Coronary artery (tissue), 2 donors: ENCODE data around the gene IFT122.

Source experiments
- DNase-seq: peaks from one replicate; pipeline ENCODE4 v3.0.0-alpha.2; 2017; ENCODE audit warnings: low spot score
- H3K27ac ChIP-seq, 2 donors: fragments of 200-600 bp; sonication (generic); one replicate each; pipeline ENCODE4 v1.5.1; 2016 to 2019
- H3K4me3 ChIP-seq: fragments of 200-600 bp; sonication (generic); 2 replicates; pipeline ENCODE4 v1.5.1; 2016; ENCODE audit warnings: mild to moderate bottlenecking, moderate library complexity
- CTCF ChIP-seq: fragments of 200-600 bp; sonication (generic); IDR thresholded peaks from one replicate; pipeline ENCODE4 v1.5.1; 2019; ENCODE audit warnings: antibody characterized with exemption

IFT122 gene

GRCh38 chr3:129500334-129500658 is 60.3 kb downstream of the IFT122 start:
- TF ChIP-seq CTCF: no peak
- no peak for DNase-seq
- Histone ChIP-seq H3K27ac (peak overlapping the region in 1 of 2 donors; percentile 28), H3K4me3 (no peak overlapping the region)

GRCh38 chr3:129501630-129502029 is 61.6 kb downstream of the IFT122 start:
- H3K4me3 ChIP-seq: no peak overlapping the region
- no peak for DNase-seq
- no peak for TF ChIP-seq CTCF
- no peak overlapping the region for H3K27ac ChIP-seq

- Histone ChIP-seq H3K4me3 (no peak overlapping the region), H3K27ac (no peak overlapping the region)
- no peak for DNase-seq
- TF ChIP-seq CTCF: no peak
Measured at GRCh38 chr3:129502641-129503408, 62.8 kb downstream of the IFT122 start.

- TF ChIP-seq CTCF: no peak
- Histone ChIP-seq H3K27ac (no peak overlapping the region), H3K4me3 (no peak overlapping the region)
- DNase-seq: no peak
Measured at GRCh38 chr3:129503471-129504291, 63.7 kb downstream of the IFT122 start.

DNA sequence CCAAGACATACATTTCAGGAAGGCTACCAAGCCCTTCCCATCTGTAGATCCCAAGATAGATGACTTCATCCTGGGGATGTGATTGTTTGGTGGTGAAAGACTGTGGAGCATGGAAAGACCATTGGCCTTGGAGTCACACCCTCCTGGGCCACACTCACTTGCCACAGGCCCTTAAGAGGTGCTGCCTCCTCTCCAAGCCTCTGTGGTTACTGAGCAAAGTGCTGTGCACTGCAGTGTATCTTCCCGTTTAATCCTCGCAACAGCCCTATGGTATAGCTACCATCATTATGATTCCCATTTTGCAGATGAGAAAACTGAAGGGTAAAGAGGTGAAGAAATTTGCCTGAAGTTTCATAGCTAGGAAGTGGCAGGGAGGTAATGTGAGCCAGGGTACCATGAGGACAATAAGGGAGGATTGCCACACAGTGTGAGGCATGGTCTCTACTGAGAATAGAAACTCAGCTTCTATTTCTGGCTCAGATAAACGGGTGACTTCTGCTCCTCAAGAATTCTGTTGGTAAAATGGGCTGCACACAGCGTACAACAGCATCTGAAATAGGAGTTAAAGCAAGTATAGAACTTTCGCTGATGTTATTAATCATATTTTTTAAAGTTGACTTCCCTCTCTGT is 64.6 kb downstream of the IFT122 start:
- H3K27ac ChIP-seq: peak overlapping the region in 1 of 2 donors; percentile 59
- TF ChIP-seq CTCF: no peak
- DNase-seq: no peak

GRCh38 chr3:129505341-129505740 is 65.3 kb downstream of the IFT122 start:
- no peak for DNase-seq
- TF ChIP-seq CTCF: no peak
- H3K4me3 ChIP-seq: no peak overlapping the region
- H3K27ac ChIP-seq: peak overlapping the region in 1 of 2 donors; percentile 59

More for the DNA sequence above, 64.6 kb downstream of the IFT122 start:
- no peak overlapping the region for H3K4me3 ChIP-seq
